ENCODE results near the gene CDK5RAP2. TPM values are rescaled to one million over a fixed set of nuclear protein-coding genes. Genes with fewer than 3 reads are reported as not detected.

Gene CDK5RAP2
- total RNA-seq, 1 donor from 2014 or later = 76.8 TPM

DNA sequence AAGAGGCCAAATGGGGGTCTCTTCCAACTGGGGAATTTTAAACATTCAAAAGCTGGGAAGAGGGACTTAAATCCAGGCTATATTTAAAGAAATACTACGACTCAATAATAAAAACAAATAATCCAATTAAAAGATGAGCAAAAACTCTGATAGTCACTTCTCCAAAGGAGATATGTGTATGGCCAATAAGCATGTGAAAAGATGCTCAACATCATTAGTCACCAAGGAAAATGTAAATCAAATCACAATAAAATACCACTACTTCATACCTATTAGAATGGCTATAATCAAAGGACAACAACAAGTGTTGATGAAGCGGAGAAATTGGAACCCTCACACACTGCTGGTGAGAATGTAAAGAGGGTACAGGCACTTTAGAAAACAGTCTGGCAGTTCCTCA lies 130.4 kb downstream of the CDK5RAP2 start:
- Mint-ChIP-seq H3K4me1 (ENCODE audit: low read depth) (peaks cover 4% of the 10 kb centered on the region), H3K9me3 (ENCODE audit: low read depth) (peaks cover 4% of the 10 kb centered on the region), H3K27me3 (no peaks in the 10 kb centered on the region), H3K4me3 (ENCODE audit: low read depth) (no peak overlapping the region), H3K36me3 (ENCODE audit: insufficient read depth) (peaks cover 13% of the 10 kb centered on the region), H3K27ac (no peak overlapping the region)
- DNase-seq (ENCODE audit: low spot score, unreplicated experiment) = no peak
- TF ChIP-seq, protein P1, sequence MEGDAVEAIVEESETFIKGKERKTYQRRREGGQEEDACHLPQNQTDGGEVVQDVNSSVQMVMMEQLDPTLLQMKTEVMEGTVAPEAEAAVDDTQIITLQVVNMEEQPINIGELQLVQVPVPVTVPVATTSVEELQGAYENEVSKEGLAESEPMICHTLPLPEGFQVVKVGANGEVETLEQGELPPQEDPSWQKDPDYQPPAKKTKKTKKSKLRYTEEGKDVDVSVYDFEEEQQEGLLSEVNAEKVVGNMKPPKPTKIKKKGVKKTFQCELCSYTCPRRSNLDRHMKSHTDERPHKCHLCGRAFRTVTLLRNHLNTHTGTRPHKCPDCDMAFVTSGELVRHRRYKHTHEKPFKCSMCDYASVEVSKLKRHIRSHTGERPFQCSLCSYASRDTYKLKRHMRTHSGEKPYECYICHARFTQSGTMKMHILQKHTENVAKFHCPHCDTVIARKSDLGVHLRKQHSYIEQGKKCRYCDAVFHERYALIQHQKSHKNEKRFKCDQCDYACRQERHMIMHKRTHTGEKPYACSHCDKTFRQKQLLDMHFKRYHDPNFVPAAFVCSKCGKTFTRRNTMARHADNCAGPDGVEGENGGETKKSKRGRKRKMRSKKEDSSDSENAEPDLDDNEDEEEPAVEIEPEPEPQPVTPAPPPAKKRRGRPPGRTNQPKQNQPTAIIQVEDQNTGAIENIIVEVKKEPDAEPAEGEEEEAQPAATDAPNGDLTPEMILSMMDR (IDR thresholded peaks at IDR 0.05; ENCODE audit: unreplicated experiment) = no peak

DNA sequence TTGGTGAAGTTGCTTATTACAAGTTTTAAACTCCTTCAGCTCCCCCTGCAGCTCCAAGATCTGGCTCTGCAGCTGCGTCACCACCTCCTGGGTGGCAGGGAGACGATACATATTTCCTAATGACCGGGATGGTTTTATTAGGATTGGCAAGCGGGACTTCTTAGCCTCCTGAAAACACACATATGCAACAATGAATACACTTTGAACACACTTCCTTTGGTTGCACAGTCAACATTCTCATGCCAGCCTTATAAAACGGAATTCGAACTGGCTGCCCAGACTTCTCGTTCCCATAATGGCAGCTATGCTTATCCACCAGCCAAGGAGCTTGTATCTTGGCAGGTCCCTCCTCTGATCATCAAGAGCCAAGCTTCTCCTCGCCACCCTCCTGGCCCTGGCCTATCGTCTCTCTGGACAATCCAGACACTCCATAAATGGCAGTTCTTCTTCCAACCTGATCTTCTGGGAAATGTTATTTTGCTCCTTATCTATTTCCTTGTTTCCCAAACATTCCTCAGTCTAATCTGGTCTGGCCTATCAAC lies 131.9 kb downstream of the CDK5RAP2 start:
- TF ChIP-seq, protein P1 (IDR thresholded peaks at IDR 0.05; ENCODE audit: unreplicated experiment) = no peak

DNA sequence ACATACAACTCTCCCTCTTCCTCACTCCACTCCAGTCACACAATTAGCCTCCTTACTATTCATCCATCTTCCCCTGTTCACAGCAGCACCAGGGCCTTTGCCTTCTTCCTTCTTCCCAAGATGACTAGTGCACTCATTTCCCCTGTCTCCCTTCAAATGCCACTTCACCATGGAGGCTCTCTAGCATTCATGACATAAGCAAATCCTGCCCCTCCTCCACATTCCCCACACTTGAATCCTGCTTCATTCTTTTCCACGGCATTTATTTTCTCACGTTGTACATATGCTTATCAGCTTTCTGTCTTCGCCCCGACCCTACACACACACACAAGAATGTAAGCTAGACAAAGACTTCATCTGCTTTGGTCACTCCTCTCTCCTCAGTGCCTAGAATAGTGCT lies 133.3 kb downstream of the CDK5RAP2 start:
- peak overlapping the region; percentile 79 for H3K27ac Mint-ChIP-seq

More for the DNA sequence above, 131.9 kb downstream of the CDK5RAP2 start:
- no peak overlapping the region for H3K4me3 Mint-ChIP-seq (ENCODE audit: low read depth)
- peaks cover 4% of the 10 kb centered on the region for H3K4me1 Mint-ChIP-seq (ENCODE audit: low read depth)
- H3K27me3 Mint-ChIP-seq = no peaks in the 10 kb centered on the region
- H3K27ac Mint-ChIP-seq = no peak overlapping the region
- peaks cover 12% of the 10 kb centered on the region for H3K36me3 Mint-ChIP-seq (ENCODE audit: insufficient read depth)
- peaks cover 4% of the 10 kb centered on the region for H3K9me3 Mint-ChIP-seq (ENCODE audit: low read depth)
- no peak for DNase-seq (ENCODE audit: low spot score, unreplicated experiment)

DNA sequence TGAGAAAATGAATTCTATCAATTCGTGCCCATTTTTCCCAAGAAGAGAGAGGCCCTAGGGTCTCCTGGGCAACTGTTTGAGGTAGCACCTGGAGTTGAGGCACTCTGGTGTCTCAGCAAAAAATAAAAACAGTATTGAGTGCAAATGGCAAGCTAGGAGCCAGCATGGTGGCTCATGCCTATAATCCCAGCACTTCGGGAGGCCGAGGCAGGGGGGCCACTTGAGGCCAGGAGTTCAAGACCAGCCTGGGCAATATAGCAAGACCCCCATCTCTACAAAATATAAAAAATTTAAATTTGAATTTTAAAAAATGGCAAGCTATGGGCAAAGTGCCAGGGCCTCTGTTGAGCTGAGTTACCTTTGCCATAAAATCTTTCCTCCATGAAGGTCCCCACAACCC lies 136.0 kb downstream of the CDK5RAP2 start:
- no peak overlapping the region for H3K27ac Mint-ChIP-seq
- no peaks in the 10 kb centered on the region for H3K27me3 Mint-ChIP-seq
- TF ChIP-seq, protein P1 (IDR thresholded peaks at IDR 0.05; ENCODE audit: unreplicated experiment) = no peak
- peaks cover 4% of the 10 kb centered on the region for H3K4me1 Mint-ChIP-seq (ENCODE audit: low read depth)
- H3K4me3 Mint-ChIP-seq (ENCODE audit: low read depth) = no peak overlapping the region
- H3K9me3 Mint-ChIP-seq (ENCODE audit: low read depth) = peaks cover 4% of the 10 kb centered on the region
- DNase-seq (ENCODE audit: low spot score, unreplicated experiment) = no peak
- peaks cover 24% of the 10 kb centered on the region for H3K36me3 Mint-ChIP-seq (ENCODE audit: insufficient read depth)

More for the DNA sequence above, 133.3 kb downstream of the CDK5RAP2 start:
- TF ChIP-seq, protein P1 (IDR thresholded peaks at IDR 0.05; ENCODE audit: unreplicated experiment) = no peak
- no peak for DNase-seq (ENCODE audit: low spot score, unreplicated experiment)
- H3K36me3 Mint-ChIP-seq (ENCODE audit: insufficient read depth) = peaks cover 10% of the 10 kb centered on the region
- H3K27me3 Mint-ChIP-seq = no peaks in the 10 kb centered on the region
- peaks cover 4% of the 10 kb centered on the region for H3K4me1 Mint-ChIP-seq (ENCODE audit: low read depth)
- H3K4me3 Mint-ChIP-seq (ENCODE audit: low read depth) = no peak overlapping the region
- H3K9me3 Mint-ChIP-seq (ENCODE audit: low read depth) = peaks cover 4% of the 10 kb centered on the region

DNA sequence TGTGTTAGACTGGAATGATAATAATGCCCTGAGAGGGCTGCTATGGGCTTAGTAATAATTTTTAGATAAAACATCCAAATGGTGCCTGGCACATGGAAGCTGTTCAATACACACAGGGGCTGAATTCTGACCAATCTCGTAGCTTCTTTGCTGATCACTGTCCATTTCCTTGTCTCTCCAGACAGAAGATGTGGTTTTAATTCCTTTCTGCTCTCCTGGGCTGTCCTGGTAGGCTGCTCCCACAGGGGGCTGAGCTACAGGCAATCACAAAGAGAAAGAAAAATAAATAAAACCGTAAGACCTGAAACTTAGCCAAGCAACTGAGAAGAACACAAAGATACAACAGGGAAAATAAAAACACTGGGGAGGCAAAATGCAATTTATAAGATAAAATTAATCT lies 136.5 kb downstream of the CDK5RAP2 start:
- Mint-ChIP-seq H3K9me3 (ENCODE audit: low read depth) (peaks cover 4% of the 10 kb centered on the region), H3K27ac (no peak overlapping the region)

More for the DNA sequence above, 136.5 kb downstream of the CDK5RAP2 start:
- Mint-ChIP-seq H3K4me1 (ENCODE audit: low read depth) (peaks cover 4% of the 10 kb centered on the region), H3K36me3 (ENCODE audit: insufficient read depth) (peaks cover 24% of the 10 kb centered on the region), H3K27me3 (no peaks in the 10 kb centered on the region), H3K4me3 (ENCODE audit: low read depth) (no peak overlapping the region)
- TF ChIP-seq, protein P1 (IDR thresholded peaks at IDR 0.05; ENCODE audit: unreplicated experiment) = no peak
- DNase-seq (ENCODE audit: low spot score, unreplicated experiment) = no peak
